Measurements from ENCODE around the gene RPL23.

RPL23 gene

DNA sequence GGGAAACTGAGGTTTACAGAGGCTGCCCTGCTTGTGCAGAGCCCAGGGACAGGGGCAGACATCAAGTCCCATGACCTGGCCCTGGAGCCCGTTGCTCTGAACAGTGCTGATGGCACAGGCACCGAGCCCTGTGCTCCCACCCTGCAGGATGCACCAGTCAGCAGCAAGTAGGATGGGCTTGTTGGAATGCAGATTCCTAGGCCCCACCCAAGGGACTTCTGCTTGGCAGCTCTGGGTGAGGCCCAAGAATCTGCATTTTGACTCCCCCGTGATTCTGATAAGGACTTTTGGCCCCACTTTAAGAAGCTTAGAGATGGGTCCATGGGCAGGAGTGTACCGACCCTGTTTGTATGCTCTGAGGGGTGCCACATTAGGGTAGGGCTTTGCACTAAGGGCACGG is 39.6 kb upstream of the RPL23 start:
- Histone ChIP-seq H3K4me1 (ENCODE audit: low read length) (peaks cover 19% of the 10 kb centered on the region), H3K9ac (ENCODE audit: low read length) (no peak overlapping the region), H3K9me2 (replicated peaks; ENCODE audit: insufficient read depth, low read length) (no peaks in the 10 kb centered on the region), H3K36me3 (replicated peaks; ENCODE audit: insufficient read depth, low read length) (no peaks in the 10 kb centered on the region), H2AFZ (ENCODE audit: low read length) (no peak overlapping the region), H3K4me2 (ENCODE audit: low read depth, low read length) (no peak overlapping the region), H3K79me2 (ENCODE audit: low read length) (peaks cover 38% of the 10 kb centered on the region), H3K27me3 (replicated peaks; ENCODE audit: insufficient read depth, low read length) (no peaks in the 10 kb centered on the region), H4K20me1 (ENCODE audit: insufficient read depth, low read length) (no peaks in the 10 kb centered on the region), H3K27ac (ENCODE audit: low read length) (no peak overlapping the region), H3F3A (ENCODE audit: insufficient read depth, low read length) (peaks cover 10% of the 10 kb centered on the region), H3K4me3 (ENCODE audit: low read length) (no peak overlapping the region), H3K9me3 (replicated peaks; ENCODE audit: insufficient read depth, low read length) (no peaks in the 10 kb centered on the region)
- TF ChIP-seq EZH2phosphoT487 (IDR thresholded peaks at IDR 0.05; ENCODE audit: low read length) (no peak), EZH2 (optimal IDR thresholded peaks at IDR 0.05; ENCODE audit: low read depth, low read length) (no peak)
- TF ChIP-seq, protein P1, sequence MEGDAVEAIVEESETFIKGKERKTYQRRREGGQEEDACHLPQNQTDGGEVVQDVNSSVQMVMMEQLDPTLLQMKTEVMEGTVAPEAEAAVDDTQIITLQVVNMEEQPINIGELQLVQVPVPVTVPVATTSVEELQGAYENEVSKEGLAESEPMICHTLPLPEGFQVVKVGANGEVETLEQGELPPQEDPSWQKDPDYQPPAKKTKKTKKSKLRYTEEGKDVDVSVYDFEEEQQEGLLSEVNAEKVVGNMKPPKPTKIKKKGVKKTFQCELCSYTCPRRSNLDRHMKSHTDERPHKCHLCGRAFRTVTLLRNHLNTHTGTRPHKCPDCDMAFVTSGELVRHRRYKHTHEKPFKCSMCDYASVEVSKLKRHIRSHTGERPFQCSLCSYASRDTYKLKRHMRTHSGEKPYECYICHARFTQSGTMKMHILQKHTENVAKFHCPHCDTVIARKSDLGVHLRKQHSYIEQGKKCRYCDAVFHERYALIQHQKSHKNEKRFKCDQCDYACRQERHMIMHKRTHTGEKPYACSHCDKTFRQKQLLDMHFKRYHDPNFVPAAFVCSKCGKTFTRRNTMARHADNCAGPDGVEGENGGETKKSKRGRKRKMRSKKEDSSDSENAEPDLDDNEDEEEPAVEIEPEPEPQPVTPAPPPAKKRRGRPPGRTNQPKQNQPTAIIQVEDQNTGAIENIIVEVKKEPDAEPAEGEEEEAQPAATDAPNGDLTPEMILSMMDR (IDR thresholded peaks at IDR 0.05; ENCODE audit: low read length) = no peak
- DNase-seq = no peak

GRCh38 chr17:38892620-38893019 is 39.1 kb upstream of the RPL23 start:
- H3K27ac ChIP-seq (ENCODE audit: low read length) = no peak overlapping the region
- 0 out of 2 replicates have a peak, but pooled peaks cover 1% of the 10 kb centered on the region for H4K20me1 ChIP-seq (ENCODE audit: insufficient read depth, low read length)
- peaks cover 5% of the 10 kb centered on the region for H3F3A ChIP-seq (ENCODE audit: insufficient read depth, low read length)
- peaks cover 14% of the 10 kb centered on the region for H3K4me1 ChIP-seq (ENCODE audit: low read length)
- DNase-seq = no peak
- no peaks in the 10 kb centered on the region for H3K27me3 ChIP-seq (replicated peaks; ENCODE audit: insufficient read depth, low read length)
- H3K36me3 ChIP-seq (replicated peaks; ENCODE audit: insufficient read depth, low read length) = no peaks in the 10 kb centered on the region
- no peak overlapping the region for H3K4me3 ChIP-seq (ENCODE audit: low read length)
- peaks cover 41% of the 10 kb centered on the region for H3K79me2 ChIP-seq (ENCODE audit: low read length)
- TF ChIP-seq EZH2 (optimal IDR thresholded peaks at IDR 0.05; ENCODE audit: low read depth, low read length) (no peak), EZH2phosphoT487 (IDR thresholded peaks at IDR 0.05; ENCODE audit: low read length) (no peak)
- TF ChIP-seq, protein P1 (IDR thresholded peaks at IDR 0.05; ENCODE audit: low read length) = no peak
- no peaks in the 10 kb centered on the region for H3K9me2 ChIP-seq (replicated peaks; ENCODE audit: insufficient read depth, low read length)
- H3K9me3 ChIP-seq (replicated peaks; ENCODE audit: insufficient read depth, low read length) = no peaks in the 10 kb centered on the region
- H3K4me2 ChIP-seq (ENCODE audit: low read depth, low read length) = no peak overlapping the region
- no peak overlapping the region for H3K9ac ChIP-seq (ENCODE audit: low read length)
- H2AFZ ChIP-seq (ENCODE audit: low read length) = no peak overlapping the region

DNA sequence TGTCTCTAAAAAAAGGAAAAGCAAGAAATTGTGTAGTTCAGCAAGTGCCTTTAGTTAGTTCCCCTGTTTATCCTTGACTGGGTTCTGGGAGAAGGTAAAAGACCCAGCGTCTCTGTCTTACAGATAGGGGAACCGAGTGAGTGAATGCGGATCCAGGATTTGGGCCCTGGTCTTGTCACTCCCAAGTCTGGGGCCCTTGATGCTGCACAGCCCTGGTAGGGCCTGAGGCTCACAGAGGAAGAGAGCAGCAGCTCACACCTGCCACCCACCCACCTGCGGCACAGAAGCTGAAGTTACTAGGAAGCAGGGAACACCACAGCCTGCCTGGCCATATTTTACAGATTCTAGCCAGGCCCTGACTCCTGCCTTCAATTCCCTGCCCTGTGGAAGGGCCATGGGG is 38.6 kb upstream of the RPL23 start:
- Histone ChIP-seq H2AFZ (ENCODE audit: low read length) (no peak overlapping the region), H3F3A (ENCODE audit: insufficient read depth, low read length) (no peaks in the 10 kb centered on the region), H3K4me3 (ENCODE audit: low read length) (no peak overlapping the region), H4K20me1 (ENCODE audit: insufficient read depth, low read length) (0 out of 2 replicates have a peak, but pooled peaks cover 3% of the 10 kb centered on the region), H3K4me2 (ENCODE audit: low read depth, low read length) (no peak overlapping the region), H3K9me2 (replicated peaks; ENCODE audit: insufficient read depth, low read length) (no peaks in the 10 kb centered on the region), H3K9ac (ENCODE audit: low read length) (no peak overlapping the region), H3K36me3 (replicated peaks; ENCODE audit: insufficient read depth, low read length) (no peaks in the 10 kb centered on the region), H3K27me3 (replicated peaks; ENCODE audit: insufficient read depth, low read length) (no peaks in the 10 kb centered on the region), H3K9me3 (replicated peaks; ENCODE audit: insufficient read depth, low read length) (no peaks in the 10 kb centered on the region), H3K79me2 (ENCODE audit: low read length) (peaks cover 41% of the 10 kb centered on the region), H3K27ac (ENCODE audit: low read length) (no peak overlapping the region), H3K4me1 (ENCODE audit: low read length) (peaks cover 8% of the 10 kb centered on the region)
- no peak for DNase-seq
- TF ChIP-seq EZH2phosphoT487 (IDR thresholded peaks at IDR 0.05; ENCODE audit: low read length) = no peak
- TF ChIP-seq, protein P1 (IDR thresholded peaks at IDR 0.05; ENCODE audit: low read length) = no peak
- TF ChIP-seq EZH2 (optimal IDR thresholded peaks at IDR 0.05; ENCODE audit: low read depth, low read length) = no peak
